Esophagus squamous epithelium (tissue), 4 donors: ENCODE measurements around the gene FNBP1L.

Source experiments
- POLR2A ChIP-seq, 4 donors: fragments of 450-650 bp; IDR thresholded peaks; one replicate each; pipeline ENCODE4 v1.6.1; 2017; ENCODE audit warnings: antibody characterized with exemption in 4 of 4, mild to moderate bottlenecking in 4 of 4, moderate library complexity in 3 of 4
- TF ChIP-seq, protein P1 (sequence below), 6 experiments: fragments of 450-650 bp in 4 of 6; fragments of 200-600 bp in 2 of 6; sonication (generic) in 2 of 6; IDR thresholded peaks; one replicate each; pipeline ENCODE4 v1.5.1; 2016 to 2019; ENCODE audit warnings: antibody characterized with exemption in 6 of 6, mild to moderate bottlenecking in 4 of 6, moderate library complexity in 4 of 6

DNA sequence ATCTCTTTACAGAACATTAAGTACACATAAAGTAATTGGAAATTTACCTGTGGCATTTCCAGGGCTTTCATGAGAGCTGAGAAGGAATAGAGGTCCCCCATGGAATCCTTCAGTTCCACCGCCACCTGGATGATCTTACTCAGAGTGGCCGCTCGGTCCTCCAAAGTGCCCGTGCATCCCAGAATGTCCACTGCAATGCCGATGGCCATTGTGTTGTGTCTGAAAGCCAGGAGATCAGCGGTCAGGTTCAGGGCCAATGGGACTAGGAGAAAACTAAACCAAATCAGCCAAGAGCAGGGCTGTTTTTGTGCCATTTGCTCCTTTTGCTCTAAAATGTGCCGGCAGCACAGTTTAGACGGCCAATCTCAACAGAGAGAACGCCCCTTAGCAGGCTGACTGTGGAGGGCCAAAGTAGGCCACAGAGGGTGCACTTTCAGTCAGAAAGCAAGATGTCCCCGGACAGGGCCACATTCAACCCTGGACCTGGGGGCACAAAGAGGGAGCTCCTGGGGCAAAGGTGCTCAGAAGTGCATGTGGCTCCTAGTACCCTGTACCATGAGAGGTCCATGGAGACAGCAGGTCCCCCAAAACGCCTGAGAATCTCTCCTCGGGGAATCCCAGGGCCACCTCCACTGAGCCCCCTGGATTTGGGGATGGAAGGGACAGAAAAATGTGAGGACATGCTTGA lies 123.8 kb downstream of the FNBP1L start:
- TF ChIP-seq, protein P1, sequence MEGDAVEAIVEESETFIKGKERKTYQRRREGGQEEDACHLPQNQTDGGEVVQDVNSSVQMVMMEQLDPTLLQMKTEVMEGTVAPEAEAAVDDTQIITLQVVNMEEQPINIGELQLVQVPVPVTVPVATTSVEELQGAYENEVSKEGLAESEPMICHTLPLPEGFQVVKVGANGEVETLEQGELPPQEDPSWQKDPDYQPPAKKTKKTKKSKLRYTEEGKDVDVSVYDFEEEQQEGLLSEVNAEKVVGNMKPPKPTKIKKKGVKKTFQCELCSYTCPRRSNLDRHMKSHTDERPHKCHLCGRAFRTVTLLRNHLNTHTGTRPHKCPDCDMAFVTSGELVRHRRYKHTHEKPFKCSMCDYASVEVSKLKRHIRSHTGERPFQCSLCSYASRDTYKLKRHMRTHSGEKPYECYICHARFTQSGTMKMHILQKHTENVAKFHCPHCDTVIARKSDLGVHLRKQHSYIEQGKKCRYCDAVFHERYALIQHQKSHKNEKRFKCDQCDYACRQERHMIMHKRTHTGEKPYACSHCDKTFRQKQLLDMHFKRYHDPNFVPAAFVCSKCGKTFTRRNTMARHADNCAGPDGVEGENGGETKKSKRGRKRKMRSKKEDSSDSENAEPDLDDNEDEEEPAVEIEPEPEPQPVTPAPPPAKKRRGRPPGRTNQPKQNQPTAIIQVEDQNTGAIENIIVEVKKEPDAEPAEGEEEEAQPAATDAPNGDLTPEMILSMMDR (IDR thresholded peaks at IDR 0.05): no peak
- no peak for TF ChIP-seq POLR2A (IDR thresholded peaks at IDR 0.05)
